Osteocyte (in vitro differentiated cells): ENCODE data around the gene CAMK1G. TPM values are rescaled to one million over a fixed set of nuclear protein-coding genes. Genes with fewer than 3 reads are reported as not detected.

ENCODE experiments used
- DNase-seq: peaks from one replicate; pipeline ENCODE4 v3.0.0; 2021; ENCODE audit warnings: mixed read lengths; ENCODE audit not compliant: unreplicated experiment; ENCODE audit errors: extremely low spot score
- H3K27ac Mint-ChIP-seq: one replicate; pipeline ENCODE4 v1.8.0; 2021; ENCODE audit warnings: mild to moderate bottlenecking, mixed read lengths; ENCODE audit not compliant: unreplicated experiment
- H3K27me3 Mint-ChIP-seq: one replicate; pipeline ENCODE4 v1.8.0; 2021; ENCODE audit warnings: mixed read lengths; ENCODE audit not compliant: unreplicated experiment
- H3K36me3 Mint-ChIP-seq: one replicate; pipeline ENCODE4 v1.8.0; 2021; ENCODE audit warnings: mixed read lengths; ENCODE audit not compliant: unreplicated experiment
- H3K4me1 Mint-ChIP-seq: one replicate; pipeline ENCODE4 v1.8.0; 2021; ENCODE audit warnings: mixed read lengths; ENCODE audit not compliant: unreplicated experiment
- H3K4me3 Mint-ChIP-seq: one replicate; pipeline ENCODE4 v1.8.0; 2021; ENCODE audit warnings: mild to moderate bottlenecking, moderate library complexity, mixed read lengths; ENCODE audit not compliant: unreplicated experiment
- H3K9me3 Mint-ChIP-seq: one replicate; pipeline ENCODE4 v1.8.0; 2021; ENCODE audit warnings: mixed read lengths; ENCODE audit not compliant: unreplicated experiment
- total RNA-seq: library from RNA; stranded (reverse); gene quantifications from 2 replicates; pipeline ENCODE4 v1.2.1, GENCODE V29; 2021
- TF ChIP-seq, protein P1 (sequence below): fragments of 200-600 bp; sonication (generic); IDR thresholded peaks from 2 replicates; pipeline ENCODE4 v1.5.0; 2021; ENCODE audit warnings: antibody characterized with exemption, mild to moderate bottlenecking, moderate library complexity

Gene CAMK1G
- total RNA-seq, 1 donor from 2014 or later, result not detected

DNA sequence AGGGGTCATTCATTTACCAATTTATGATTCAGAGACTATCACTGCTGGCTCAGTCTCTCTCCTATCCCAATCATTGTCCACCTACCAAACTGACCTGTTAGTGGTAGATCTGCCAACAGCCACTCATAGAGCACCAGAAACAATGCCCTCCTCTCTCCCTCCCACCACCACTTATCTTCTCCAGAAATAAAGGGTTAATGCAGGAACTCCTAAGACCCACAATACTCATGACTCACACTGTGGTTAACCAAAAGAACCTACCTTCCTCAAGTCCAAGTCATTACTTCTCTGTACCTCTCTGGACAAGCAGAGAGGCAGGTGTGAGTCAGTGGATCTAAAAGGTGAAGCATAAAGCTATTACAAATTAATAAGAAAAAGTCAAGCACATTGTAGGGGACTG, 40.9 kb upstream of the CAMK1G start:
- no peak overlapping the region for H3K4me3 Mint-ChIP-seq
- no peak overlapping the region for H3K27ac Mint-ChIP-seq
- H3K9me3 Mint-ChIP-seq, result no peaks in the 10 kb centered on the region
- DNase-seq, result no peak
- TF ChIP-seq, protein P1, sequence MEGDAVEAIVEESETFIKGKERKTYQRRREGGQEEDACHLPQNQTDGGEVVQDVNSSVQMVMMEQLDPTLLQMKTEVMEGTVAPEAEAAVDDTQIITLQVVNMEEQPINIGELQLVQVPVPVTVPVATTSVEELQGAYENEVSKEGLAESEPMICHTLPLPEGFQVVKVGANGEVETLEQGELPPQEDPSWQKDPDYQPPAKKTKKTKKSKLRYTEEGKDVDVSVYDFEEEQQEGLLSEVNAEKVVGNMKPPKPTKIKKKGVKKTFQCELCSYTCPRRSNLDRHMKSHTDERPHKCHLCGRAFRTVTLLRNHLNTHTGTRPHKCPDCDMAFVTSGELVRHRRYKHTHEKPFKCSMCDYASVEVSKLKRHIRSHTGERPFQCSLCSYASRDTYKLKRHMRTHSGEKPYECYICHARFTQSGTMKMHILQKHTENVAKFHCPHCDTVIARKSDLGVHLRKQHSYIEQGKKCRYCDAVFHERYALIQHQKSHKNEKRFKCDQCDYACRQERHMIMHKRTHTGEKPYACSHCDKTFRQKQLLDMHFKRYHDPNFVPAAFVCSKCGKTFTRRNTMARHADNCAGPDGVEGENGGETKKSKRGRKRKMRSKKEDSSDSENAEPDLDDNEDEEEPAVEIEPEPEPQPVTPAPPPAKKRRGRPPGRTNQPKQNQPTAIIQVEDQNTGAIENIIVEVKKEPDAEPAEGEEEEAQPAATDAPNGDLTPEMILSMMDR, result no peak
- no peaks in the 10 kb centered on the region for H3K36me3 Mint-ChIP-seq
- peaks cover 23% of the 10 kb centered on the region for H3K27me3 Mint-ChIP-seq
- H3K4me1 Mint-ChIP-seq, result no peaks in the 10 kb centered on the region

DNA sequence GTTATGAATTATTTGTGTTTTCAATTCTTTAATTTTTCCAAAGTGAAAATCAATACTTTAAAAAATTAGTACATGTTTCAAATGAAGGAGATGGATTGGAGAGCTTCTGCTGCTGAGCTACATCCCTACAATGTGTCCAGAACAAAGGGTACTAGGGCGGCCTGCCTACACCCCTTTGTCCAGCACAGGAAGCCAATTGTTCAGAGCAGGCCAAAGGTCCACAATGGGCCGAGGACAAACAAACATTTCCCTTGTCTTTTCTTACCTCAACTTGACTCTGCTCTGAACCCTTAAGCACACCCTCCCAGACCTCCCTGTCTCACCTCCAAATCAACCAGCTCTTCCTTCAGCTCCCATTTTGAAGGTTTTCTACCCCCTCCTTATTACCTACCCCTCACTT, 39.4 kb upstream of the CAMK1G start:
- Mint-ChIP-seq H3K9me3 (no peaks in the 10 kb centered on the region), H3K36me3 (no peaks in the 10 kb centered on the region), H3K27me3 (peaks cover 20% of the 10 kb centered on the region), H3K27ac (no peak overlapping the region), H3K4me3 (no peak overlapping the region), H3K4me1 (no peaks in the 10 kb centered on the region)
- no peak for DNase-seq
- TF ChIP-seq, protein P1, result no peak

DNA sequence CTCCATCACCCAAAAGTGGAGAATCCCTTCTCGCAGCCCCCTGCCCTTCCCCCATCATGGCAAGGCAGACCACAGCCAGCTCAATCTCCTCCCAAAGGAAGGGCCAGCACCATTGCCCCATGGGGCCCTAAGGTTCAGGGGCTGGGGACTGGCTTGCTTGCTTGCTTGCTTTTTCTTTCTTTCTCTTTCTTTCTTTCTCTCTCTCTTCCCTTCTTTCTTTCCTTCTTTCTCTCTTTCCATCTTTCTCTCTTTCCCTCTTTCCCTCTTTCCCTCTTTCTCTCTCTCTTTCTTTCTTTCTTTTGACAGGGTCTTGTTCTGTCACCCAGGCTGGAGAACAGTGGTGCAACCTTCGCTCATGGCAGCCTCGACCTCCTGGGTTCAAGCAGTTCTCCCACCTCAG, 38.1 kb upstream of the CAMK1G start:
- Mint-ChIP-seq H3K27ac (no peak overlapping the region), H3K4me1 (no peaks in the 10 kb centered on the region)
- TF ChIP-seq, protein P1, result no peak

DNA sequence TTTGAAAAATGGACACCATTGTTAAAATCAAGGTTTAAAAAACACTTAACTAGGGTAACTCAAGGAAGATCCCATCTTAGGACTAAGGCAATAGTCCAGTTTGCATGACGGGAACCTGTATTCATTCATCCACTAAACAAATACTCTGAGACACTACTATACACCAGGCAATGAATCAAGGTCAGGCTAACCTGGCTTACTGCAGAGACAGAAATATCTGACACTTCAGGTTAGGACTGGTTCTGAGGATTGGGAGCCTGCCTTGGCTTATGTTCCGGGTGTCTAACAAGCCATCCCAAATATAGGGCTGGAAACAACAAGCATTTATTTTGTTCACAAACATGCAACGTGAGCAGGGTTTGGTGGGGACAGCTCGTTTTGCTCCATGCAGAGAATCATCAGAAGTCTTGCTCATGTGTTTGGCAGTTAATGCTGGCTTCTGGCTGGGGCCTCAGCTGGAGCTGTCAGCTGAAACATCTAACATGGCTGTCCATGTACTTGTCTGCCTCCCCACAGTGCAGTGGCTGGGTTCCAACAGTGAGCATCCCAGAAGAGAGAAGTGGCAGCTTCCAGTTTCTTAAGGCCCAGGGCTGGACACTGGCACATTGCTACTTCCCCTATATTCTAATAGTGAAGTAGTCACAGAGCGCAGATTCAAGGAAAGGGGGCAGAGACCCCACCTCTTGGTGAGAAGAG, 37.0 kb upstream of the CAMK1G start:
- no peak overlapping the region for H3K4me3 Mint-ChIP-seq
- no peaks in the 10 kb centered on the region for H3K36me3 Mint-ChIP-seq
- H3K4me1 Mint-ChIP-seq, result no peaks in the 10 kb centered on the region
- no peak for DNase-seq
- H3K27ac Mint-ChIP-seq, result no peak overlapping the region
- TF ChIP-seq, protein P1, result no peak
- H3K27me3 Mint-ChIP-seq, result peaks cover 16% of the 10 kb centered on the region
- H3K9me3 Mint-ChIP-seq, result no peaks in the 10 kb centered on the region

More for the DNA sequence above, 38.1 kb upstream of the CAMK1G start:
- peaks cover 16% of the 10 kb centered on the region for H3K27me3 Mint-ChIP-seq
- no peaks in the 10 kb centered on the region for H3K36me3 Mint-ChIP-seq
- H3K9me3 Mint-ChIP-seq, result no peaks in the 10 kb centered on the region
- H3K4me3 Mint-ChIP-seq, result no peak overlapping the region
- no peak for DNase-seq

DNA sequence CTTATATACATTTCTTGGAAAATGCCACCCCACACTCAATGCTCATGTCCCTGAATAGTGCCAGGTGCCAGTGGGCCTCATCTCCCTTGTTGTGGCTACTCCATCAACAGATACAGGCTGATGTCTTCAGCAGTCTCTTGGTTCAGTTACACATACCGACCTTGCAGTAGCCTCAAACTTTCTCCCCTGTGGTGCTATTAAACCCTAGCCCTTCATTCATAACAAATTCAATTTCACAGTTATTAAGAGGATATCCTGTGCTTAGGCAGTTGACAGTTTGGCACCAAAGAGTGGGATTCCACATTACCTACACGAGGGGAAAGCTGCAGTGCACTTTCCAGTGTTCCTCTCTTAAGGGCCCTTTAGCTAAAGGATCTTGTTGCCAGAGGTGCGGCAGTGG, 35.9 kb upstream of the CAMK1G start:
- TF ChIP-seq, protein P1, result no peak
- Mint-ChIP-seq H3K4me1 (no peaks in the 10 kb centered on the region), H3K27me3 (peaks cover 18% of the 10 kb centered on the region), H3K36me3 (no peaks in the 10 kb centered on the region), H3K4me3 (no peak overlapping the region), H3K9me3 (no peaks in the 10 kb centered on the region), H3K27ac (no peak overlapping the region)
- no peak for DNase-seq
